HEK293 (cell line): Measurements from ENCODE around the gene SMAD1.

Experiments
- CTCF ChIA-PET: fragments of 350-600 bp; formaldehyde crosslinking; extraction: SDS; loops from one replicate; lab custom pipeline; 2021; ENCODE audit warnings: antibody characterized with exemption; lab: Yijun Ruan, JAX
- POLR2A ChIA-PET: fragments of 300-600 bp; formaldehyde crosslinking; extraction: SDS; loops from one replicate; lab custom pipeline; 2020; ENCODE audit warnings: antibody characterized with exemption, inconsistent platforms; lab: Yijun Ruan, JAX
- H3K27ac ChIP-seq: fragments of 200-500 bp; sonication (Bioruptor generic); 2 replicates; pipeline ENCODE4 v1.5.1; 2014; ENCODE audit warnings: low read depth, low read length, control low read depth, inconsistent platforms; ENCODE audit errors: extremely low read depth
- H3K36me3 ChIP-seq, 2 experiments: fragments of 200-500 bp in 1 of 2; sonication (Bioruptor generic) in 1 of 2; 1 replicate in 1 of 2; 2 replicates in 1 of 2; pipeline ENCODE4 v1.5.1; 2014 to 2017; ENCODE audit warnings: inconsistent platforms in 2 of 2, low read length in 2 of 2; ENCODE audit not compliant: control insufficient read depth in 2 of 2, insufficient read depth in 1 of 2
- H3K4me1 ChIP-seq: fragments of 200-500 bp; sonication (Bioruptor generic); 2 replicates; pipeline ENCODE4 v1.5.1; 2014; ENCODE audit warnings: mild to moderate bottlenecking, low read length, inconsistent platforms; ENCODE audit not compliant: control insufficient read depth, insufficient read depth
- H3K4me3 ChIP-seq: 2 replicates; pipeline ENCODE4 v1.5.1; 2011; ENCODE audit warnings: low read depth, mild to moderate bottlenecking, control low read depth, low read length, moderate library complexity
- H3K9me3 ChIP-seq: fragments of 200-500 bp; sonication (Bioruptor generic); 2 replicates; pipeline ENCODE4 v1.5.1; 2014; ENCODE audit warnings: low read depth, low read length, inconsistent platforms; ENCODE audit not compliant: control insufficient read depth, insufficient read depth
- FEZF1 ChIP-seq: fragments of 450-650 bp; formaldehyde crosslinking; IDR thresholded peaks from 2 replicates; pipeline ENCODE4 v1.5.1; 2016; ENCODE audit warnings: missing biosample characterization, missing genetic modification characterization
- REPIN1 ChIP-seq: fragments of 450-650 bp; formaldehyde crosslinking; IDR thresholded peaks from 2 replicates; pipeline ENCODE4 v1.5.1; 2017; ENCODE audit warnings: missing biosample characterization, missing genetic modification characterization, low read depth
- TCF7L2 ChIP-seq: IDR thresholded peaks from 2 replicates; pipeline ENCODE4 v1.6.1; 2011; ENCODE audit warnings: low read depth, mild to moderate bottlenecking, inconsistent platforms, low read length, moderate library complexity, borderline replicate concordance
- YY2 ChIP-seq: fragments of 450-650 bp; formaldehyde crosslinking; IDR thresholded peaks from 2 replicates; pipeline ENCODE4 v1.5.1; 2016; ENCODE audit warnings: missing biosample characterization, missing genetic modification characterization
- ZBTB11 ChIP-seq: fragments of 450-650 bp; formaldehyde crosslinking; conservative IDR thresholded peaks from 2 replicates; pipeline ENCODE4 v1.5.1; 2016; ENCODE audit warnings: low read depth, missing biosample characterization, missing genetic modification characterization
- ZBTB6 ChIP-seq: fragments of 450-650 bp; formaldehyde crosslinking; IDR thresholded peaks from 2 replicates; pipeline ENCODE4 v1.5.1; 2017; ENCODE audit warnings: missing biosample characterization, missing genetic modification characterization
- ZEB2 ChIP-seq: fragments of 450-650 bp; formaldehyde crosslinking; IDR thresholded peaks from 2 replicates; pipeline ENCODE4 v1.5.1; 2016; ENCODE audit warnings: missing biosample characterization, missing genetic modification characterization
- ZNF138 ChIP-seq: fragments of 450-650 bp; formaldehyde crosslinking; IDR thresholded peaks from 2 replicates; pipeline ENCODE4 v1.5.1; 2016; ENCODE audit warnings: missing biosample characterization, missing genetic modification characterization, borderline replicate concordance
- ZNF146 ChIP-seq: fragments of 450-650 bp; formaldehyde crosslinking; IDR thresholded peaks from 2 replicates; pipeline ENCODE4 v1.5.1; 2016; ENCODE audit warnings: missing biosample characterization, missing genetic modification characterization
- ZNF157 ChIP-seq: fragments of 450-650 bp; formaldehyde crosslinking; IDR thresholded peaks from 2 replicates; pipeline ENCODE4 v1.5.1; 2016; ENCODE audit warnings: missing biosample characterization, missing genetic modification characterization
- ZNF248 ChIP-seq: fragments of 450-650 bp; formaldehyde crosslinking; IDR thresholded peaks from 2 replicates; pipeline ENCODE4 v1.5.1; 2017; ENCODE audit warnings: missing biosample characterization, missing genetic modification characterization
- ZNF292 ChIP-seq: fragments of 450-650 bp; formaldehyde crosslinking; IDR thresholded peaks from 2 replicates; pipeline ENCODE4 v1.5.1; 2016; ENCODE audit warnings: low read depth, missing biosample characterization, missing genetic modification characterization, borderline replicate concordance
- ZNF366 ChIP-seq: fragments of 450-650 bp; formaldehyde crosslinking; conservative IDR thresholded peaks from 2 replicates; pipeline ENCODE4 v1.5.1; 2016; ENCODE audit warnings: missing biosample characterization, missing genetic modification characterization
- ZNF426 ChIP-seq: fragments of 450-650 bp; formaldehyde crosslinking; IDR thresholded peaks from 2 replicates; pipeline ENCODE4 v1.5.1; 2017; ENCODE audit warnings: missing biosample characterization, missing genetic modification characterization, mild to moderate bottlenecking, inconsistent platforms, moderate library complexity
- ZNF433 ChIP-seq: fragments of 450-650 bp; formaldehyde crosslinking; IDR thresholded peaks from 2 replicates; pipeline ENCODE4 v1.5.1; 2016; ENCODE audit warnings: missing biosample characterization, missing genetic modification characterization, low read depth
- ZNF529 ChIP-seq: fragments of 450-650 bp; formaldehyde crosslinking; IDR thresholded peaks from 2 replicates; pipeline ENCODE4 v1.5.1; 2017; ENCODE audit warnings: missing genetic modification characterization, missing biosample characterization; ENCODE audit not compliant: insufficient replicate concordance
- ZNF549 ChIP-seq: fragments of 450-650 bp; IDR thresholded peaks from 2 replicates; pipeline ENCODE4 v1.5.1; 2018; ENCODE audit warnings: missing biosample characterization, missing genetic modification characterization, mild to moderate bottlenecking, inconsistent platforms, moderate library complexity
- ZNF76 ChIP-seq: fragments of 450-650 bp; formaldehyde crosslinking; IDR thresholded peaks from 2 replicates; pipeline ENCODE4; 2016; ENCODE audit warnings: low read depth, missing biosample characterization, missing genetic modification characterization, borderline replicate concordance
- ZNF777 ChIP-seq: fragments of 450-650 bp; formaldehyde crosslinking; IDR thresholded peaks from 2 replicates; pipeline ENCODE4 v1.5.1; 2017; ENCODE audit warnings: missing biosample characterization, missing genetic modification characterization, borderline replicate concordance
- ZNF837 ChIP-seq: fragments of 450-650 bp; formaldehyde crosslinking; IDR thresholded peaks from 2 replicates; pipeline ENCODE4 v1.5.1; 2016; ENCODE audit warnings: missing biosample characterization, missing genetic modification characterization
- TF ChIP-seq, protein P1 (sequence below): fragments of 450-650 bp; formaldehyde crosslinking; IDR thresholded peaks from 2 replicates; pipeline ENCODE4 v1.5.1; 2016; ENCODE audit warnings: missing biosample characterization, missing genetic modification characterization
- TF ChIP-seq, protein P2 (sequence below): fragments of 450-650 bp; formaldehyde crosslinking; IDR thresholded peaks from 2 replicates; pipeline ENCODE4 v1.5.0; 2017; ENCODE audit warnings: missing biosample characterization, missing genetic modification characterization, borderline replicate concordance
- TF ChIP-seq, protein P3 (sequence below): fragments of 450-650 bp; formaldehyde crosslinking; IDR thresholded peaks from 2 replicates; pipeline ENCODE4 v1.5.1; 2016; ENCODE audit warnings: missing biosample characterization, missing genetic modification characterization

The SMAD1 gene

DNA sequence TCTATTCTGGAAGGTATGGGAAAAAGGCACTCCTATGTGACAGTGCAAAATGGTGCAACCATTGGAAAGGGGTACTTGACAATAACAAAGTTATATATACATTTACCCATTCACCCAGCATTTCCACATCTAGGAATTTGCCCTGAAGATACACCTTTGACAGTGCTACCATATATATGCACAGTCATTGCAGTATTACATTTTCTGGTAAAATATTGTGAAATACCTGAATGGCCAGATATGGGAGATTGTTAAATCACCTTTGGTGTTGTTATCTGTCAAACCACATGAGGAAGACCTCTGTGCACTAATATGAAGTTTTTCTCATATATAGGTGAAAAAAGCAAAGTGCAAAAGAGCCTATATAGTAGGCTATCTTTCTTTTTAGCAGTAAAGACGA is 53.5 kb downstream of the SMAD1 start:
- Histone ChIP-seq H3K27ac (no peak overlapping the region), H3K4me3 (no peak overlapping the region), H3K36me3 (no peaks in the 10 kb centered on the region), H3K9me3 (no peaks in the 10 kb centered on the region), H3K4me1 (peaks cover 7% of the 10 kb centered on the region; the same call in 1 of the 2 replicates)
- TF ChIP-seq, protein P1, sequence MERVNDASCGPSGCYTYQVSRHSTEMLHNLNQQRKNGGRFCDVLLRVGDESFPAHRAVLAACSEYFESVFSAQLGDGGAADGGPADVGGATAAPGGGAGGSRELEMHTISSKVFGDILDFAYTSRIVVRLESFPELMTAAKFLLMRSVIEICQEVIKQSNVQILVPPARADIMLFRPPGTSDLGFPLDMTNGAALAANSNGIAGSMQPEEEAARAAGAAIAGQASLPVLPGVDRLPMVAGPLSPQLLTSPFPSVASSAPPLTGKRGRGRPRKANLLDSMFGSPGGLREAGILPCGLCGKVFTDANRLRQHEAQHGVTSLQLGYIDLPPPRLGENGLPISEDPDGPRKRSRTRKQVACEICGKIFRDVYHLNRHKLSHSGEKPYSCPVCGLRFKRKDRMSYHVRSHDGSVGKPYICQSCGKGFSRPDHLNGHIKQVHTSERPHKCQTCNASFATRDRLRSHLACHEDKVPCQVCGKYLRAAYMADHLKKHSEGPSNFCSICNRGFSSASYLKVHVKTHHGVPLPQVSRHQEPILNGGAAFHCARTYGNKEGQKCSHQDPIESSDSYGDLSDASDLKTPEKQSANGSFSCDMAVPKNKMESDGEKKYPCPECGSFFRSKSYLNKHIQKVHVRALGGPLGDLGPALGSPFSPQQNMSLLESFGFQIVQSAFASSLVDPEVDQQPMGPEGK, result no peak
- TF ChIP-seq ZNF366, result no peak
- TF ChIP-seq ZNF76, result no peak
- TF ChIP-seq, protein P2, sequence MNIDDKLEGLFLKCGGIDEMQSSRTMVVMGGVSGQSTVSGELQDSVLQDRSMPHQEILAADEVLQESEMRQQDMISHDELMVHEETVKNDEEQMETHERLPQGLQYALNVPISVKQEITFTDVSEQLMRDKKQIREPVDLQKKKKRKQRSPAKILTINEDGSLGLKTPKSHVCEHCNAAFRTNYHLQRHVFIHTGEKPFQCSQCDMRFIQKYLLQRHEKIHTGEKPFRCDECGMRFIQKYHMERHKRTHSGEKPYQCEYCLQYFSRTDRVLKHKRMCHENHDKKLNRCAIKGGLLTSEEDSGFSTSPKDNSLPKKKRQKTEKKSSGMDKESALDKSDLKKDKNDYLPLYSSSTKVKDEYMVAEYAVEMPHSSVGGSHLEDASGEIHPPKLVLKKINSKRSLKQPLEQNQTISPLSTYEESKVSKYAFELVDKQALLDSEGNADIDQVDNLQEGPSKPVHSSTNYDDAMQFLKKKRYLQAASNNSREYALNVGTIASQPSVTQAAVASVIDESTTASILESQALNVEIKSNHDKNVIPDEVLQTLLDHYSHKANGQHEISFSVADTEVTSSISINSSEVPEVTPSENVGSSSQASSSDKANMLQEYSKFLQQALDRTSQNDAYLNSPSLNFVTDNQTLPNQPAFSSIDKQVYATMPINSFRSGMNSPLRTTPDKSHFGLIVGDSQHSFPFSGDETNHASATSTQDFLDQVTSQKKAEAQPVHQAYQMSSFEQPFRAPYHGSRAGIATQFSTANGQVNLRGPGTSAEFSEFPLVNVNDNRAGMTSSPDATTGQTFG, result no peak
- no peak for TF ChIP-seq TCF7L2
- no peak for TF ChIP-seq ZBTB11 (tag by site-specific recombination)
- no peak for TF ChIP-seq ZNF549 (tag by site-specific recombination)
- no peak for TF ChIP-seq ZNF433
- no peak for TF ChIP-seq REPIN1 (tag by site-specific recombination)
- no peak for TF ChIP-seq ZNF529 (tag by site-specific recombination)
- TF ChIP-seq, protein P3, sequence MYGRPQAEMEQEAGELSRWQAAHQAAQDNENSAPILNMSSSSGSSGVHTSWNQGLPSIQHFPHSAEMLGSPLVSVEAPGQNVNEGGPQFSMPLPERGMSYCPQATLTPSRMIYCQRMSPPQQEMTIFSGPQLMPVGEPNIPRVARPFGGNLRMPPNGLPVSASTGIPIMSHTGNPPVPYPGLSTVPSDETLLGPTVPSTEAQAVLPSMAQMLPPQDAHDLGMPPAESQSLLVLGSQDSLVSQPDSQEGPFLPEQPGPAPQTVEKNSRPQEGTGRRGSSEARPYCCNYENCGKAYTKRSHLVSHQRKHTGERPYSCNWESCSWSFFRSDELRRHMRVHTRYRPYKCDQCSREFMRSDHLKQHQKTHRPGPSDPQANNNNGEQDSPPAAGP (tag by site-specific recombination), result no peak
- no peak for TF ChIP-seq ZNF292 (tag by site-specific recombination)
- TF ChIP-seq ZNF157 (tag by site-specific recombination), result no peak
- TF ChIP-seq ZNF146 (tag by site-specific recombination), result no peak
- TF ChIP-seq ZNF837, result no peak
- TF ChIP-seq ZNF248 (tag by site-specific recombination), result no peak
- POLR2A ChIA-PET, result no interaction called here
- CTCF ChIA-PET, result no interaction called here

- no peak overlapping the region for H3K27ac ChIP-seq
- H3K9me3 ChIP-seq, result no peaks in the 10 kb centered on the region
- no peaks in the 10 kb centered on the region for H3K36me3 ChIP-seq
- peaks cover 7% of the 10 kb centered on the region; the same call in 1 of the 2 replicates for H3K4me1 ChIP-seq
- CTCF ChIA-PET, result interaction anchor here (0.6 to 0.8 kb wide), 2 partner anchors 9 to 52 kb away, joined by 3 read pairs; no protein-coding TSS in a partner anchor
- no peak overlapping the region for H3K4me3 ChIP-seq
- POLR2A ChIA-PET, result no interaction called here
- TF ChIP-seq ZNF777 (tag by site-specific recombination) (no peak), FEZF1 (tag by site-specific recombination) (no peak), ZEB2 (no peak), YY2 (tag by site-specific recombination) (no peak), ZBTB6 (tag by site-specific recombination) (no peak), ZNF138 (tag by site-specific recombination) (no peak), ZNF426 (tag by site-specific recombination) (no peak)
Observed at GRCh38 chr4:145536044-145536443, 54.4 kb downstream of the SMAD1 start.
